Upper lobe of left lung (tissue), 4 donors: ENCODE results near the gene CHAF1A.

ENCODE experiments used
- CTCF ChIP-seq, 6 experiments: fragments of 450-650 bp in 4 of 6; fragments of 200-600 bp in 2 of 6; sonication (generic) in 2 of 6; IDR thresholded peaks; one replicate each; pipeline ENCODE4 v1.5.1; 2016 to 2019; ENCODE audit warnings: antibody characterized with exemption in 6 of 6
- POLR2A ChIP-seq, 4 donors: fragments of 450-650 bp; IDR thresholded peaks; one replicate each; pipeline ENCODE4 v1.5.1; 2016 to 2017; ENCODE audit warnings: antibody characterized with exemption in 4 of 4, mild to moderate bottlenecking in 2 of 4

- TF ChIP-seq CTCF (IDR thresholded peaks at IDR 0.05) (no peak), POLR2A (IDR thresholded peaks at IDR 0.05) (no peak)
These were observed 11.1 kb upstream of the CHAF1A start for GRCh38 chr19:4391306-4391693.
